HG03432 (cell line): ENCODE results near the gene RALGPS1.

Experiments used
- ATAC-seq: cut with Tn5 transposase; IDR thresholded peaks from one replicate; pipeline ENCODE4 v1.9.1; 2021; ENCODE audit warnings: mild to moderate bottlenecking, moderate library complexity; ENCODE audit not compliant: unreplicated experiment

Gene RALGPS1

DNA sequence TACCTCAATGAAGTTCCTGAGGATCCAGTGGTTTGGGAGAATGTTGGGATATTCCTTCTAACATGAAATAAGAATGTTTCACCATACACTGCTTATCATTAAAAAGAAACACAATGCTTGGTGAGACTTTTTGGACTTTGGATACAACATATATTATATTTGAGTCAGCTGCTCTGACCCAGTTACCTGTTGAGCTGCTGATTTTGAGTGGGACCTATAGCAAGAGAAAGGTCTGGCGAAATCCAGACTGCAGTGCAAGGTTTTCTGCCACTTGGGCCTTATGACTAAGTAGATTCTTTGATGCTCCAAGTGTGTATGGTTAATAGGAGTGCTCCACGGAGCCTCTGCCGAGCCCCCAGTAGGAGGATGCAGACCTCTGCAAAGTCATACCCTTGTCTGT, 10.0 kb upstream of the RALGPS1 start:
- ATAC-seq, result no peak

GRCh38 chr9:126906091-126906490, 8.5 kb upstream of the RALGPS1 start:
- no peak for ATAC-seq

GRCh38 chr9:126907058-126907457, 7.5 kb upstream of the RALGPS1 start:
- ATAC-seq, result no peak

- peak; percentile 8 for ATAC-seq
Observed at GRCh38 chr9:126915281-126915816, 767 bp downstream of the RALGPS1 start.

GRCh38 chr9:126915846-126916543, 1.4 kb downstream of the RALGPS1 start:
- no peak for ATAC-seq

DNA sequence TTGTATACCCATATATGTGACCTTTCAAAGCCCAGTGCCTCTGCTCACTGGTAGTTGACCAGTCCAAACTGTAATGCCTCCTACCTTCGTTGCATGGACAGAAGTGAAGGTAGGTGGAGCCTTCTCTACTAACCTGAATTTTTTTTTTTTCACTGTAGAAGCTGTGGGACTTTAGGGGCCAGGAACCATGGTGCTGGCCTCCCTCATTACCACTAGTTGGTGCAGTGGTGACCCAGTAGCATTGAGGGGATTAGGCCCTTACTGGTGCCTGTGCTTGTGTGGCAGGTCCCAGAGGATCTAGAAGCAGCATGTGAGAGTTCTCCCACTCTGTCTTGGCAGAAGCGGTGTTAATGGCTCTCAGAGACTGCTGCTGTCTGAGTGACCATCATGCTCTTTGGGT, 2.3 kb downstream of the RALGPS1 start:
- ATAC-seq, result no peak

- ATAC-seq, result no peak
Observed at GRCh38 chr9:126919193-126919592, 4.6 kb downstream of the RALGPS1 start.

- no peak for ATAC-seq
Observed at GRCh38 chr9:126925876-126926275, 11.3 kb downstream of the RALGPS1 start.

GRCh38 chr9:126926364-126926763, 11.8 kb downstream of the RALGPS1 start:
- ATAC-seq, result no peak

DNA sequence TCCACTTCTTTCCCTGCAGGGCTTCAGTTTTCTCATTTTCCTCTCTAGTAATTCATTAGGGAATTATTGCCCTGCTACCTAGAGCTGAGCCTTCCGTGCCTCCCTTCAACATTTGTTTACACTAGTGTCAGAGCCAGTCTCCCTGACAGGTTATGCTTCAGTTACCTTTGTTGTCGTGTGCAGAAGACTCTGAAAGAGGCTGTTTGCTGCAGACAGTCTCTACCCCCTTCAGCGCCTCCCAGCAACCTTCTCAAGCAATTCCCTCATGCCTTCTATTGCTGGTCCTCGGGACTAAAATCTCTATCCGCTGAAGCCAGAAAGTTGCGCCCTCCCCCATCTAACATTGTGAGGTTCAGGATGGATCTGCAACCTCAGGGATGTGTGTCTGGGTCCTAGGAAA, 12.8 kb downstream of the RALGPS1 start:
- no peak for ATAC-seq

DNA sequence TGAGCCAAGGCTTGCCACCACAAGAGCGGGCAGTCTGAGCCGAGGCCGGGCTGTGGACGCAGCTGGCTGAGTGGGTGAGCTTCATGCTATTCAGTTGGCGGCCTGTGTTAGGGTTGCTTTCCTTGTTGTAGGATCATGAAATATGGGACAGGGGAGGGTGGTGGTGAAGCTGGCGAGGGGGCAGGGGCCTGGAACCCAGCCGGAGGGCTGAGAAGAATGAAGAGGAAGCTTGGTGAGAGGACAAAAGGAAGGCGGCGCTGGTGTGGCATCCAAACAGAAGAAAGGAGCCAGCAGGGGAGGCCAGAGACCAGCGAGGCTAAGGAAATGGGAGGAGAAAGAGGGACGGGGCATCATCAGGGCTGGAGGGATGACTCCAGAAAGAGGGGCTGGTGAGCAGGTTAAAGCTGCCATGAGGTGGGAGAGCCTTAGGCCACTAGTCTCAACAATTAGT, 18.3 kb downstream of the RALGPS1 start:
- no peak for ATAC-seq

DNA sequence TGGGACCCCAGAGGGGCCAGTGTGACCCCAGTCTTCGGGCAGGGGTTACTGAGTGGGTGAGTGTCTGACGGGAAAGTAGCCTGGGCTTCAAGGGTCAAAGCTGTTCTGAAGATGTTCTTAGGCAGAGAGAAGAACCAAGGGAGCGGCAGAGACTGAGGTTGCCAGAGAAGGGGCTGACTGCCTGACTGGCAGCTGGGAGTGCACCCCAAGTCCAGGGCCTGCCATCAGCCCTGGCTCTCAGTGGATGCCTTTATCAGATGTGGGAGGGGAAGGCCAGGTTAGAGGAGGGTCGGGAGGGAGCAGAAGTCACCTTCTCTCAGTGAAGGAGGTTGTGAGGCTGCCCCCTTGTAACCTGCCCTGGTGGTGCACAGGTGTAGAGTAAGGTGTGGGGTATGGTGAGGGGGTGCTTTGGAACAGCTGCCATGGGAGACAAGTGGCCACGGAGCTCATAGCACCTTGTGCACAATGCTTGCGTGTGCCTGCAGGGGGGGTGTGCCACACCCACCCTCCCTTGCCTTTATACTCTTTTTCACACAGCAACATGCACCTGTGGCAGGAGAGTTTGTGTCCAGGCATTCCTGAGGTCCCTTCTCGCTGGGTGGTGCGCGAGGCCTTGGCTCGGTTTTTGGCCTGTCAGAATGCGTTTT, 18.9 kb downstream of the RALGPS1 start:
- ATAC-seq, result no peak

DNA sequence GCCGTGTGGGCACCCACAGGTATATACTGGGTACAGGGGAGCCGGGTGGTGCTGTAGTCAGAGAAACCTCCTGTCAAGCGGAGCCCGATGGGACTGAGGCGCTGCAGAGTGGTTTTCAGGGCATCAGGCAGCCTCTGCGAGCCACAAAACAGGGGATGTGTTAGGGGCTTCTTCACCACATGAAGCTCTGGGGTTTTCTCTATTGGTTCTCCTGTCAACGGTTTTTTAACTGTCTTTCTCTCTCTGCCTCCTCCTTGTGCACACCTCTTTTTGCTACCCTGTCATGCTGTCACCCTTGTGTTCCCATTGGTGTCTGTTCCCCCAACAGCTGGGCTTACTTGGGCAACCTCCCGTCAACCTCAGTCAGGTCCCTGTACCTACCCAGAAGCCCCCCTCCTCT, 19.9 kb downstream of the RALGPS1 start:
- no peak for ATAC-seq

GRCh38 chr9:126935630-126936029, 21.0 kb downstream of the RALGPS1 start:
- no peak for ATAC-seq

GRCh38 chr9:126937444-126937843, 22.9 kb downstream of the RALGPS1 start:
- ATAC-seq, result no peak

DNA sequence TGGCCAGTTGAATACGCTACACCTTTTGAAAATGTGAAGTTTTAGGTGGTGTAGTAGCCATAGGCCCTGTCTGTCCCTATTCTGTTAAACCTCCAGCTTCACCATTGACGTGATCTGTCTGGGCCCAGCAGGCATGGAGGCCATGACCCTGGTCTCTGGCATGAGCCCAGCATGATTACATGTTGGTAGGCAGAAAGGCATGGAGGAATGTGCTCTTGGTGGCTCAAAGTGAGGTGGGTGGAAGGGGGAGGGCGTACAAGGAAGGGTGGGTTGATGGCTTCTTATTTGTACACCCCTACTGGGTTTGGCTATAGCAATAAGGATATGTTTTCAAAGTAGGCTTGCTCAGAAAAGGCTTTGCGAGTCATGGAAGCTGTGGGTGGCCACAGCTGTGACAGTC, 23.7 kb downstream of the RALGPS1 start:
- ATAC-seq, result no peak

DNA sequence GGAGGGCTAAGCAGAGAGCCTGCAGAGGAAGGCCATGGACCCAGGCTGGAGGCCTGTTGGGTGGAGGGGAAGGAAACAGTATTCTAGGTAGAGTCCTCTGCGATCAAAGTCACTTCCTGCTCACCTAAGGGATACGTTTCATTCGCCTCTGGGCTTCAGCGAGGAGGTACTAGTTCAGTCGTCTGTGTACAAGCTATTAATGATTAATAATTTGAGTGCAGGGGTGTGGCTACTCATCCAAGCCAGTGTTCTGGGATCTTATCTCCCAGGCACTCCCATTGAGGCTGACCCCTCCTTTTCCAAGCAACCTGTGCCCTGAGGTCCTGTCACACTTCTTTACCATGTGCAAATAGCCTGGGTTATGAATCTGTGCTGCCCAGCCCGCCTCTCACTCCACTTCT, 25.2 kb downstream of the RALGPS1 start:
- no peak for ATAC-seq

GRCh38 chr9:126942399-126942798, 27.8 kb downstream of the RALGPS1 start:
- no peak for ATAC-seq

DNA sequence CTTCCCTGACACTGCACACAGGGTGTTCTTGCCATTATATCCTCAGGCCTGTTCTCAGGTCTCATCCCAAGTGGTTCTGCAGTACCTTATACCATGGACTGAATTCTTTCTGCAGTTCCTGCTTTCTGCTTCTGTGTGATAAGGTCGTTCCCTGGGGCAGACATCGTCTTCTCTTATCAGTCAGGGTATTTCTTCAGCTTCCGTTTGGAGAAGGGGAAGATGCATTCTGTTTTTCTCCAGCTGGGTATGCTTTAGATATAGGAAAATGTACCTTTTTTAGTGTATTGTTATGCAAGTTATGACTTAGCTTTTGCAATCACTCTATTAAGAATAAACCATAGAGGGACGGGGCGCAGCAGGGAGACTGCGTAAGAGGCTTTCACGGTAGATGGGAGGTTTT, 31.1 kb downstream of the RALGPS1 start:
- no peak for ATAC-seq

GRCh38 chr9:126947529-126947928, 32.9 kb downstream of the RALGPS1 start:
- ATAC-seq, result no peak

DNA sequence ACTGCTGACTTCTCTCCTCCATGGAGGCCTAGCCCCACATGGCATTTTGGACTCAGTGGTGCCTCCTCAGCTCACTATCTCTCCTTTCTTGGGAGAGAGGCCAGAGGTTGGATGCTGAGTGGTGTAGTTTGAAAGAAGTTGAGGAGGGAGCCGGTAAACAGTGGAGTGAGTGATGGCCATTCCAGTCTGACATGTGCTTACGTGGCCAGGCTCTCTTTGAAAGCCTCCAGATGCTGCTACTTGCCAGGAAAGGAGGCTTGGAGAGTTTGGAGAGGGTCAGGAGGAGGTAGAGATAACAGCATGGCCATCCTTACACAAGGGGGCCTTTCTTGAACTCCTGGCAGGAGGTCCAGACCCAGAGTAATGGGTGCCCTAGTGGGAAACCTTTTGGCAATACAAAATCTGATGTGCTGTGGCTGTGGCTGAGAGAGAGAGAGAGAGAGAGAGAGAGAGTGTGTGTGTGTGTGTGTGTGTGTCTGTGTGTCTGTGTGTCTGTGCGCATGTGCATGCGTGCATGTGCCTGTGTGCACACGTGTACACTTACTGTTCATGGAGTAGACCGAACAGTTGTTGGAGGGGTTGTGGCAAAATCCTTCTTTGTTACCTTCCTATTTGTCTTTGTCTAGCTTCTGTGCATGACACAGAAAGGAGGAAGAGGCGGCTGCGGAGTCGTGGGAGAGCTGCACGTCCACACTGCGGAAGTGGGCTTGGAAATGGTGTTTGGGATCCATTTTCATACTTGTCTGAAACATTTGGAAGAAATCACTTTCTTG, 37.8 kb downstream of the RALGPS1 start:
- ATAC-seq, result no peak
